Activated B cell treated with CpG ODN at 0.5 μM for 24 hours (primary cell): ENCODE data around the gene NUP50. TPM values are rescaled to one million over a fixed set of nuclear protein-coding genes. Genes with fewer than 3 reads are reported as not detected.
A peak's percentile ranks its signal among the peaks of the same experiment; 100 is the strongest.

ENCODE experiments used
- ATAC-seq: fragments of 200-7000 bp; cut with Tn5 transposase; one replicate; pipeline ENCODE4 v1.10.0; 2021; ENCODE audit warnings: low read depth, mild to moderate bottlenecking, moderate library complexity
- CTCF ChIA-PET: fragments of 350-600 bp; sonication (Branson Sonifier 250); formaldehyde crosslinking; loops from one replicate; lab custom pipeline; 2021; ENCODE audit warnings: antibody characterized with exemption; lab: Charles Lee
- POLR2A ChIA-PET: fragments of 350-600 bp; sonication (Branson Sonifier 250); formaldehyde crosslinking; loops from one replicate; lab custom pipeline; 2021; ENCODE audit warnings: antibody characterized with exemption; lab: Charles Lee
- DNase-seq: peaks from one replicate; pipeline ENCODE4 v3.0.0; 2022
- H3K27ac Mint-ChIP-seq: one replicate; pipeline ENCODE4 v1.8.0; 2020; ENCODE audit warnings: mixed read lengths
- H3K27me3 Mint-ChIP-seq: one replicate; pipeline ENCODE4 v1.8.0; 2021; ENCODE audit warnings: mixed read lengths
- H3K36me3 Mint-ChIP-seq: one replicate; pipeline ENCODE4 v1.8.0; 2021; ENCODE audit warnings: low read depth, mixed read lengths
- H3K4me1 Mint-ChIP-seq: one replicate; pipeline ENCODE4 v1.8.0; 2021; ENCODE audit warnings: mixed read lengths
- H3K4me3 Mint-ChIP-seq: one replicate; pipeline ENCODE4 v1.8.0; 2020; ENCODE audit warnings: mild to moderate bottlenecking, mixed read lengths
- H3K9me3 Mint-ChIP-seq: one replicate; pipeline ENCODE4 v1.8.0; 2020; ENCODE audit warnings: mixed read lengths
- intact Hi-C: fragments of 100-400 bp; cut with micrococcal nuclease; formaldehyde crosslinking; loops from one replicate; pipeline ENCODE4 v1.15.1; 2024
- total RNA-seq: library from RNA; stranded (reverse); gene quantifications from 2 replicates; pipeline ENCODE4 v1.2.3, GENCODE V29; 2022
- TF ChIP-seq, protein P1 (sequence below): fragments of 200-600 bp; IDR thresholded peaks from one replicate; pipeline ENCODE4 v1.8.0; 2022; ENCODE audit warnings: antibody characterized with exemption, mild to moderate bottlenecking

Gene NUP50, protein sequence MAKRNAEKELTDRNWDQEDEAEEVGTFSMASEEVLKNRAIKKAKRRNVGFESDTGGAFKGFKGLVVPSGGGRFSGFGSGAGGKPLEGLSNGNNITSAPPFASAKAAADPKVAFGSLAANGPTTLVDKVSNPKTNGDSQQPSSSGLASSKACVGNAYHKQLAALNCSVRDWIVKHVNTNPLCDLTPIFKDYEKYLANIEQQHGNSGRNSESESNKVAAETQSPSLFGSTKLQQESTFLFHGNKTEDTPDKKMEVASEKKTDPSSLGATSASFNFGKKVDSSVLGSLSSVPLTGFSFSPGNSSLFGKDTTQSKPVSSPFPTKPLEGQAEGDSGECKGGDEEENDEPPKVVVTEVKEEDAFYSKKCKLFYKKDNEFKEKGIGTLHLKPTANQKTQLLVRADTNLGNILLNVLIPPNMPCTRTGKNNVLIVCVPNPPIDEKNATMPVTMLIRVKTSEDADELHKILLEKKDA
- total RNA-seq: 91.2 and 112 TPM in 2 replicates

DNA sequence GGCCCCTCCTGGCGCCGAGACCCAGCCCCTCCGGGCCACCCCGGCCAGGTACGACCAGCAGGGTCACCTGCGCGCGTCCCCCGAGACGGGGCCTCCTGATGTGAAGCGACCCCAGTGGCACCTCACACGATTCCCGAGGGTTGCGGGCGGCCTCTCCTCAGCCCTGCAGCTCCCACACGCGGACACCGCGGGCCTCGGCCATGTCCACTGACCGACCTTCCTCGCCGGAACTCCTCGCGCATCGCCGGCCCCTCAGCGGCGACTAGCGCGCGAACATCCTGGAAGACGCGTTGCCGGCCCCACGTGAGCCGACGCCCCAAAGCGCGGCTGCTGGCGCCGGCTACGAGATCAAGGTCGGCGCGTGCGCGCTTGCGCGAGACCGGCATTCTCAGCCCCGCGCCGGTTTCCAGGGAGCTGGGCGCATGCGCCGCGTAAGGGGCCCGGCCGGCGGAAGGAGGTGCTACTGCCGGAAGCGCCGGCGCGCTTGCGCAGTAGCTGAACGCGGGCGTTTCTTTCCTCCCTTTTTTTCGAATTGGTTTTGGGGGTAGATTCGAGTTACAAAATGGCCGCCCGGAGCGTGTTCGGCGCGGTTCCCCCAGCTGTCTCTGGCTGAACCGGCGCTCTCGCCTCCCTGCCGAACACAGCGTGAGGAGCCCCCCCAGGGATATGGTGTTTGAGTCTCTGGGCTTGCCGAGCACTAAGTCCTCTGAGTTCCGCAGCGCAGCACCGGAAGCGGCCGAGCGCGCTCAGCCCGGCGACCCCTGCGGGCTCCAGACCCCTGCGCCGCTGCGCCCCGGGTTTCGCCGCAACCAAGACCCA is at the start of gene NUP50:
TSS of gene NUP50 (plus strand) at position 475 of the 819 bp plus-strand sequence. CDS start 4,253 bp downstream, outside the sequence.
- no peaks in the 10 kb centered on the region for H3K27me3 Mint-ChIP-seq
- TF ChIP-seq, protein P1, sequence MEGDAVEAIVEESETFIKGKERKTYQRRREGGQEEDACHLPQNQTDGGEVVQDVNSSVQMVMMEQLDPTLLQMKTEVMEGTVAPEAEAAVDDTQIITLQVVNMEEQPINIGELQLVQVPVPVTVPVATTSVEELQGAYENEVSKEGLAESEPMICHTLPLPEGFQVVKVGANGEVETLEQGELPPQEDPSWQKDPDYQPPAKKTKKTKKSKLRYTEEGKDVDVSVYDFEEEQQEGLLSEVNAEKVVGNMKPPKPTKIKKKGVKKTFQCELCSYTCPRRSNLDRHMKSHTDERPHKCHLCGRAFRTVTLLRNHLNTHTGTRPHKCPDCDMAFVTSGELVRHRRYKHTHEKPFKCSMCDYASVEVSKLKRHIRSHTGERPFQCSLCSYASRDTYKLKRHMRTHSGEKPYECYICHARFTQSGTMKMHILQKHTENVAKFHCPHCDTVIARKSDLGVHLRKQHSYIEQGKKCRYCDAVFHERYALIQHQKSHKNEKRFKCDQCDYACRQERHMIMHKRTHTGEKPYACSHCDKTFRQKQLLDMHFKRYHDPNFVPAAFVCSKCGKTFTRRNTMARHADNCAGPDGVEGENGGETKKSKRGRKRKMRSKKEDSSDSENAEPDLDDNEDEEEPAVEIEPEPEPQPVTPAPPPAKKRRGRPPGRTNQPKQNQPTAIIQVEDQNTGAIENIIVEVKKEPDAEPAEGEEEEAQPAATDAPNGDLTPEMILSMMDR: no peak
- H3K4me1 Mint-ChIP-seq: peaks cover 38% of the 10 kb centered on the region
- intact Hi-C loops: loop anchor here (1.0 to 10.0 kb wide), 5 partner anchors 54 to 271 kb away; partner anchors contain the start of genes FAM118A and KIAA0930
- ATAC-seq (peak; percentile 78), DNase-seq (peak; percentile 97)
- no peaks in the 10 kb centered on the region for H3K9me3 Mint-ChIP-seq
- CTCF ChIA-PET: interaction anchor here (0.9 kb wide), 1 partner anchor 71 kb away, joined by 6 read pairs; no protein-coding TSS in a partner anchor
- POLR2A ChIA-PET: interaction anchor here (0.6 to 1.6 kb wide), 7 partner anchors 9 to 890 kb away, joined by 3 to 20 read pairs (median 5); no protein-coding TSS in a partner anchor
- peaks cover 26% of the 10 kb centered on the region for H3K36me3 Mint-ChIP-seq
- peak within 1 kb of the TSS; percentile 97 for H3K4me3 Mint-ChIP-seq
- H3K27ac Mint-ChIP-seq: peak within 1 kb of the TSS; percentile 90

DNA sequence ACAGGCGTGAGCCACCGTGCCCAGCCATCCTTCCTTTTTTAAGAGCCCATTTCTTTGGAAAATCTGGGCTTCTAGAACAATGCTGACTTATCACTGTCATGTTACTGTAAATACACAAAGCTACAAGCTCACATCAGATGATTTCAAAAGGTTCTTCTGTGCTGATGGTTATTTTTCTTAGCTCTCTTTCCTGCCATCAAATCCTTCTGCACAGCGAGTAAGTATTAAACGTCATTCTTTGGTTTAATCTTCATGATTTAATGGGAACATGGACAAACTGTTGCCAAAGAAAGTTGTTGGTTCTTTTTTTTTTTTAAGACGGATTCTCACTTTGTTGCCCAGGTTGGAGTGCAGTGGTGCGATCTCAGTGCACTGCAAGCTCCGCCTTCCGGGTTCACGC is 43.3 kb upstream of the NUP50 start:
- Mint-ChIP-seq H3K36me3 (no peaks in the 10 kb centered on the region), H3K4me3 (no peak overlapping the region), H3K27ac (no peak overlapping the region), H3K27me3 (peaks cover 10% of the 10 kb centered on the region), H3K4me1 (no peaks in the 10 kb centered on the region), H3K9me3 (no peaks in the 10 kb centered on the region)
- no peak for DNase-seq
- TF ChIP-seq, protein P1: no peak
- intact Hi-C loops: no loop called here
- ChIA-PET POLR2A (no interaction called here), CTCF (no interaction called here)
- ATAC-seq: no peak

DNA sequence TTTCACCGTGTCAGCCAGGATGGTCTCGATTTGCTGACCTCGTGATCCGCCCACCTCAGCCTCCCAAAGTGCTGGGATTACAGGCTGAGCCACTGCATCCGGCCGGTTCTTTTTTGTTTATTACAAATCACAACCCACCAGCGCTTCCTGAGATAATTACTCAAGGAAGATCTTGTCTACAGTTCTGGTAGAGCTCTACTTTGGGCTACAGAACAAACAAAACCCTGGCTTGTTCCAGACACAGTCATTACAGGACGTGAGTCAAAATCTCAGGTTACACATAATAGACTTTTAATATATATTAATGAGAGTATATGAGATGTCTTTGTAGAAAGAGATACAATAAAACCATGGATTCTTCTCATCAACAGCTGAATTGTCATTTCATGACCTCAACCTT is 42.8 kb upstream of the NUP50 start:
- H3K36me3 Mint-ChIP-seq: no peaks in the 10 kb centered on the region
- intact Hi-C loops: no loop called here
- H3K9me3 Mint-ChIP-seq: no peaks in the 10 kb centered on the region
- ATAC-seq (no peak), DNase-seq (no peak)
- ChIA-PET POLR2A (no interaction called here), CTCF (no interaction called here)
- no peak overlapping the region for H3K27ac Mint-ChIP-seq
- TF ChIP-seq, protein P1: no peak
- no peaks in the 10 kb centered on the region for H3K4me1 Mint-ChIP-seq
- peaks cover 12% of the 10 kb centered on the region for H3K27me3 Mint-ChIP-seq
- H3K4me3 Mint-ChIP-seq: no peak overlapping the region

DNA sequence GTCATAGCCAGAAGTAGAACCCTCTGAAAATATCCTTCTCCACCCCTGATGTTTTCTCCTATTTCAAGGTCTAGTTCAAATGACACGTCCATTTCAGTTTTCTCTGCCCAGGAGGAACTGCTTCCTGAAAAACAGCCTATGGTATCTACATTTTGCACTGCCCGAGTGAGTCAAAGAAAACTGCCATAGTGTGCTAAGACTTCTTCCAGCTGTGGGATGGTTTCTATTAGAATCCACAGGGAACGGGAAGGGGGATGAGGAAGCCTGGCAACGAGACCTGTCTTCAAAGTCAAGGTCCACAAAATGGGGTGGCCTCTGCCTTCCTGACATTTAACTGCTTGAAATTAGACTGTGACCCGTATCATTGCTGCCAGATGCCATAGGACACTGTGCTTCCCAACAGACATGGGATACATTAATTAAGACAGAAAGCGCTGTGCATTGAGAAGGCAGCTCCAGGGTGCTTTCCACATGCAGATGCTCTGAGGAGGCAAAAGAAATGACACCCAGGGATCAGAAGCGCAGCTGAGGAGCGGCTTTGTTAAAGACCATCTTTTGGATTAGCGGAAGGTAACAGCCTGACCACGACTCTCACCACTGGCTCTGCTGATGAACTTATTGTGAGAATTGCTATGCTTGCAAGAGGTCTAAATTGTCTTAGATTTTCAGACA is 39.4 kb upstream of the NUP50 start:
- POLR2A ChIA-PET: no interaction called here
- intact Hi-C loops: no loop called here
- H3K36me3 Mint-ChIP-seq: no peaks in the 10 kb centered on the region
- ATAC-seq (no peak), DNase-seq (no peak)
- CTCF ChIA-PET: no interaction called here
- peaks cover 12% of the 10 kb centered on the region for H3K27me3 Mint-ChIP-seq
- no peak overlapping the region for H3K4me3 Mint-ChIP-seq
- no peaks in the 10 kb centered on the region for H3K9me3 Mint-ChIP-seq
- TF ChIP-seq, protein P1: no peak
- H3K27ac Mint-ChIP-seq: no peak overlapping the region
- no peaks in the 10 kb centered on the region for H3K4me1 Mint-ChIP-seq
